Esophagus squamous epithelium (tissue), 4 donors: ENCODE data around the gene DRGX.

Source experiments
- POLR2A ChIP-seq, 4 donors: fragments of 450-650 bp; IDR thresholded peaks; one replicate each; pipeline ENCODE4 v1.6.1; 2017; ENCODE audit warnings: antibody characterized with exemption in 4 of 4, mild to moderate bottlenecking in 4 of 4, moderate library complexity in 3 of 4
- TF ChIP-seq, protein P1 (sequence below), 6 experiments: fragments of 450-650 bp in 4 of 6; fragments of 200-600 bp in 2 of 6; sonication (generic) in 2 of 6; IDR thresholded peaks; one replicate each; pipeline ENCODE4 v1.5.1; 2016 to 2019; ENCODE audit warnings: antibody characterized with exemption in 6 of 6, mild to moderate bottlenecking in 4 of 6, moderate library complexity in 4 of 6

DNA sequence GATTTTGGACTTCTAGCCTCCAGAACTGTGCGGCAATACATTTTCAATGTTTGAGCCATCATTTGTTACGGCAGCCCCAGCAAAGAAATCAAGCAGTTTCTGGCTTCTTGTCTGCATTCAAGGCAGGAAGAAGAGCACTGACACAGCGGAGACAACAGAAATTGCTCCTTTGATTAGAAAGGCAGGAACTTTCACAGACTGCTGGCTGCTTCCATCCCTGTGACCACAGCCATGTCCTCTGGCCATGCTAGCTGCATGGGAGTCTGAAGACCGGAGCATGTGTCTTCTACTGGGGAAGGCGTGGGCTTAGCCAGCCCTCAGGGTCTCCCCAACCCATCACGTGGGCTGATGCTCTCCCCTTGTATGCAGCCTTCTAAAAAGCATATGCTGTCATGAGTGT, 77.9 kb downstream of the DRGX start:
- TF ChIP-seq POLR2A (IDR thresholded peaks at IDR 0.05), result no peak
- TF ChIP-seq, protein P1, sequence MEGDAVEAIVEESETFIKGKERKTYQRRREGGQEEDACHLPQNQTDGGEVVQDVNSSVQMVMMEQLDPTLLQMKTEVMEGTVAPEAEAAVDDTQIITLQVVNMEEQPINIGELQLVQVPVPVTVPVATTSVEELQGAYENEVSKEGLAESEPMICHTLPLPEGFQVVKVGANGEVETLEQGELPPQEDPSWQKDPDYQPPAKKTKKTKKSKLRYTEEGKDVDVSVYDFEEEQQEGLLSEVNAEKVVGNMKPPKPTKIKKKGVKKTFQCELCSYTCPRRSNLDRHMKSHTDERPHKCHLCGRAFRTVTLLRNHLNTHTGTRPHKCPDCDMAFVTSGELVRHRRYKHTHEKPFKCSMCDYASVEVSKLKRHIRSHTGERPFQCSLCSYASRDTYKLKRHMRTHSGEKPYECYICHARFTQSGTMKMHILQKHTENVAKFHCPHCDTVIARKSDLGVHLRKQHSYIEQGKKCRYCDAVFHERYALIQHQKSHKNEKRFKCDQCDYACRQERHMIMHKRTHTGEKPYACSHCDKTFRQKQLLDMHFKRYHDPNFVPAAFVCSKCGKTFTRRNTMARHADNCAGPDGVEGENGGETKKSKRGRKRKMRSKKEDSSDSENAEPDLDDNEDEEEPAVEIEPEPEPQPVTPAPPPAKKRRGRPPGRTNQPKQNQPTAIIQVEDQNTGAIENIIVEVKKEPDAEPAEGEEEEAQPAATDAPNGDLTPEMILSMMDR (IDR thresholded peaks at IDR 0.05), result no peak
